GM18499 (cell line): Measurements from ENCODE around the gene TTC7B.

Source experiments
- ATAC-seq: cut with Tn5 transposase; IDR thresholded peaks from one replicate; pipeline ENCODE4 v1.9.1; 2021; ENCODE audit warnings: moderate number of reproducible peaks; ENCODE audit not compliant: insufficient read depth, unreplicated experiment

The TTC7B gene

GRCh38 chr14:90747909-90748308, 68.3 kb downstream of the TTC7B start:
- no peak for ATAC-seq

GRCh38 chr14:90743826-90744225, 72.4 kb downstream of the TTC7B start:
- ATAC-seq, result no peak

- no peak for ATAC-seq
Observed at GRCh38 chr14:90743425-90743824, 72.8 kb downstream of the TTC7B start.

GRCh38 chr14:90742729-90743128, 73.5 kb downstream of the TTC7B start:
- ATAC-seq, result no peak

- no peak for ATAC-seq
Observed at GRCh38 chr14:90742252-90742651, 74.0 kb downstream of the TTC7B start.

- ATAC-seq, result no peak
Observed at GRCh38 chr14:90741682-90741946, 74.6 kb downstream of the TTC7B start.

- no peak for ATAC-seq
Observed at GRCh38 chr14:90740946-90741681, 75.1 kb downstream of the TTC7B start.

GRCh38 chr14:90740081-90740480, 76.1 kb downstream of the TTC7B start:
- no peak for ATAC-seq

- ATAC-seq, result no peak
Observed at GRCh38 chr14:90739318-90740068, 76.7 kb downstream of the TTC7B start.

- ATAC-seq, result no peak
Observed at GRCh38 chr14:90733139-90733808, 83.0 kb downstream of the TTC7B start.

GRCh38 chr14:90732718-90733117, 83.5 kb downstream of the TTC7B start:
- ATAC-seq, result no peak

- ATAC-seq, result no peak
Observed at GRCh38 chr14:90732139-90732538, 84.1 kb downstream of the TTC7B start.

GRCh38 chr14:90731487-90731886, 84.7 kb downstream of the TTC7B start:
- ATAC-seq, result no peak

GRCh38 chr14:90730206-90730766, 85.9 kb downstream of the TTC7B start:
- no peak for ATAC-seq

- ATAC-seq, result no peak
Observed at GRCh38 chr14:90728951-90729350, 87.3 kb downstream of the TTC7B start.

- ATAC-seq, result no peak
Observed at GRCh38 chr14:90727082-90727481, 89.1 kb downstream of the TTC7B start.

GRCh38 chr14:90726656-90727055, 89.6 kb downstream of the TTC7B start:
- ATAC-seq, result no peak

GRCh38 chr14:90724866-90725265, 91.4 kb downstream of the TTC7B start:
- ATAC-seq, result no peak

GRCh38 chr14:90722590-90722989, 93.6 kb downstream of the TTC7B start:
- ATAC-seq, result no peak

- ATAC-seq, result no peak
Observed at GRCh38 chr14:90721619-90722305, 94.5 kb downstream of the TTC7B start.

- no peak for ATAC-seq
Observed at GRCh38 chr14:90720832-90721231, 95.4 kb downstream of the TTC7B start.
